ENCODE data around the gene LRRC28. TPM values are rescaled to one million over a fixed set of nuclear protein-coding genes. Genes with fewer than 3 reads are reported as not detected.

LRRC28 gene
- total and polyA plus RNA-seq, 9 of the 15 experiments (the other 6 are each of a cell fraction or from before 2014, with no cell fraction given), result 5.5 to 17.4 (median 7.9) TPM

- WGBS (ENCODE audit: insufficient coverage, low coverage, missing lambda C conversion rate), result 0% methylated on average over 1 of the region's 1 CpG
- ChIA-PET POLR2A (interaction anchor here (0.8 to 1.7 kb wide), 3 partner anchors 12 to 23 kb away, joined by 3 to 5 read pairs (median 3); no protein-coding TSS in a partner anchor), CTCF (ENCODE audit: low intra/inter-chr PET ratio) (no interaction called here)
- Histone ChIP-seq H3K79me2 (ENCODE audit: control insufficient read depth, insufficient read depth, low read length) (no peaks in the 10 kb centered on the region), H3K4me2 (ENCODE audit: insufficient read depth, low read length) (no peak overlapping the region), H3K36me3 (ENCODE audit: control insufficient read depth, insufficient read depth, low read length) (no peaks in the 10 kb centered on the region), H3K9me1 (ENCODE audit: control insufficient read depth, insufficient read depth, low read length) (no peaks in the 10 kb centered on the region), H3K27ac (ENCODE audit: extremely low read depth, low read depth, low read length) (no peak overlapping the region), H3K9ac (ENCODE audit: insufficient read depth in 1 of 2, low read depth in 2 of 2, low read length in 2 of 2) (no peak overlapping the region), H3K4me1 (replicated peaks in 1 of 2; ENCODE audit: control insufficient read depth in 2 of 2, insufficient read depth in 2 of 2, low read length in 2 of 2) (no peaks in the 10 kb centered on the region), H3K4me3 (no peak overlapping the region), H3K27me3 (ENCODE audit: control insufficient read depth in 2 of 2, insufficient read depth in 2 of 2, low read length in 2 of 2) (no peaks in the 10 kb centered on the region), H3K9me3 (replicated peaks; ENCODE audit: control insufficient read depth, insufficient read depth, low read depth, low read length) (no peaks in the 10 kb centered on the region), H4K20me1 (replicated peaks; ENCODE audit: control insufficient read depth, insufficient read depth, low read length) (no peaks in the 10 kb centered on the region), H2AFZ (ENCODE audit: low read depth, low read length) (no peak overlapping the region)
- DNase-seq (ENCODE audit: extremely low read depth in 1 of 4, low spot score in 3 of 4) (no peak), FAIRE-seq (no peak), ATAC-seq (no peak)
- intact Hi-C loops (cut with micrococcal nuclease), result no loop called here
- no peak for TF ChIP-seq PTBP1 (IDR thresholded peaks at IDR 0.05; ENCODE audit: low read depth, low read length)
- no peak for TF ChIP-seq SMARCA4 (IDR thresholded peaks at IDR 0.05)
- no peak for TF ChIP-seq ETV5 (CRISPR knock-in tag; IDR thresholded peaks at IDR 0.05; ENCODE audit: low read depth)
- no peak for TF ChIP-seq ZBTB2 (IDR thresholded peaks at IDR 0.05)
- no peak for TF ChIP-seq PYGO2 (tag; IDR thresholded peaks at IDR 0.05)
- TF ChIP-seq CCAR2 (IDR thresholded peaks at IDR 0.05; ENCODE audit: low read depth, low read length), result no peak
- no peak for TF ChIP-seq BCL6 (CRISPR knock-in tag; IDR thresholded peaks at IDR 0.05)
- no peak for TF ChIP-seq SMAD4 (CRISPR knock-in tag; conservative IDR thresholded peaks at IDR 0.05)
- TF ChIP-seq TCF3 (CRISPR knock-in tag; IDR thresholded peaks at IDR 0.05), result no peak
- no peak for TF ChIP-seq NR2F6 (CRISPR knock-in tag; IDR thresholded peaks at IDR 0.05)
- no TSS peak for BruUV-seq (replicated peaks)
- in situ Hi-C loops (cut with MboI), result no loop called here
Observed at GRCh38 chr15:99336794-99337193, 85.5 kb downstream of the LRRC28 start.

Data from K562 (cell line).